ENCODE data around the gene VTI1A.

GRCh38 chr10:112774210-112774609, 327.2 kb downstream of the VTI1A start:
- TF ChIP-seq CTCF (IDR thresholded peaks at IDR 0.05) (no peak), POLR2A (IDR thresholded peaks at IDR 0.05) (no peak), POLR2AphosphoS5 (IDR thresholded peaks at IDR 0.05) (no peak)

All from breast epithelium (tissue), 3 donors.